Heart left ventricle (tissue), 16 donors: ENCODE results near the gene EIF2AK3. TPM values are rescaled to one million over a fixed set of nuclear protein-coding genes. Genes with fewer than 3 reads are reported as not detected.

Experiments used
- ATAC-seq, 4 donors: fragments of 200-7000 bp; cut with Tn5 transposase; one replicate each; pipeline ENCODE4 v1.9.1; 2020 to 2022; ENCODE audit warnings: moderate library complexity in 4 of 4, mild to moderate bottlenecking in 3 of 4, moderate number of reproducible peaks in 1 of 4
- DNase-seq, 5 donors: peaks; one replicate each; pipeline ENCODE4 v3.0.0-alpha.2; 2020
- H3K27ac ChIP-seq, 12 donors: fragments of 200-600 bp; sonication (generic) in 4 of 12; one replicate each; pipeline versions ENCODE4 v1.5.0 to v1.8.0; 2016 to 2022; ENCODE audit warnings: mild to moderate bottlenecking in 2 of 12
- H3K27me3 ChIP-seq, 9 donors: fragments of 200-600 bp; sonication (generic) in 2 of 9; one replicate each; pipeline versions ENCODE4 v1.5.1 to v1.8.0; 2016 to 2022; ENCODE audit warnings: mild to moderate bottlenecking in 3 of 9
- H3K36me3 ChIP-seq, 9 donors: fragments of 200-600 bp; sonication (generic) in 2 of 9; one replicate each; pipeline versions ENCODE4 v1.5.0 to v1.8.0; 2018 to 2022; ENCODE audit warnings: mild to moderate bottlenecking in 2 of 9
- H3K4me1 ChIP-seq, 12 donors: fragments of 200-600 bp; sonication (generic) in 4 of 12; one replicate each; pipeline versions ENCODE4 v1.5.0 to v1.8.0; 2016 to 2022; ENCODE audit warnings: mild to moderate bottlenecking in 3 of 12
- H3K4me3 ChIP-seq, 12 donors: fragments of 200-600 bp; sonication (generic) in 4 of 12; one replicate each; pipeline versions ENCODE4 v1.5.0 to v1.8.0; 2017 to 2022; ENCODE audit warnings: mild to moderate bottlenecking in 9 of 12, moderate library complexity in 4 of 12
- H3K9me3 ChIP-seq, 12 donors: fragments of 200-600 bp; sonication (generic) in 4 of 12; one replicate each; pipeline versions ENCODE4 v1.5.0 to v1.8.0; 2016 to 2022; ENCODE audit warnings: mild to moderate bottlenecking in 1 of 12
- CTCF ChIP-seq, 12 donors: fragments of 200-600 bp; sonication (generic) in 4 of 12; IDR thresholded peaks; one replicate each; pipeline versions ENCODE4 v1.5.0 to v1.8.0; 2018 to 2022; ENCODE audit warnings: antibody characterized with exemption in 12 of 12, mild to moderate bottlenecking in 5 of 12
- POLR2A ChIP-seq, 2 donors: fragments of 450-650 bp; IDR thresholded peaks; one replicate each; pipeline ENCODE4 v1.6.1; 2017; ENCODE audit warnings: antibody characterized with exemption in 2 of 2, mild to moderate bottlenecking in 2 of 2, moderate library complexity in 2 of 2
- WGBS, 4 donors: extraction: QIAGEN DNeasy Blood & Tissue Kit in 2 of 4; methylation state at CpG; one replicate each; pipeline versions ENCODE4 v1.1.5 to v1.1.7; 2013 to 2018; 5-methylcytosine and 5-hydroxymethylcytosine counted together
- intact Hi-C, 10 donors: fragments of 100-400 bp; cut with DNase I; formaldehyde crosslinking; loops; one replicate each; pipeline versions ENCODE4 v1.11.1 to v1.14.2; 2022
- polyA plus RNA-seq, 2 donors: library from polyadenylated mRNA; stranded (reverse); fragments of 200-250 nt; gene quantifications; one replicate each; pipeline ENCODE4 v1.2.3, GENCODE V29; 2013
- total RNA-seq, 9 donors: library from RNA; depleted of rRNA in 2 of 9; stranded (reverse); fragments of >200 nt in 2 of 9; fragmentation: NEBNext Ultra II Directional in 3 of 9; extraction: Animal tissue kit (Norgen Biotek cat#: 25700) in 3 of 9; gene quantifications; one replicate each; pipeline versions ENCODE4 v1.1.0 to v1.2.4, GENCODE V29; 2016 to 2023
- donor health status: ischemic (EF 13 %, LVEDD 7.1; RV severe dilation, severe dysfunction).
- donor health status: healthy with polysubstance abuse.
- donor health status: DM: no; HTN: yes; CAD: no.
- donor health status: DM: no; HTN: no; CAD: no.
- donor health status: ischemic (EF 25% LVEDD 6.9; RV normal size, moderate dysfunction).
- donor health status: ischemic (EF 25% LVEDD 5.7; RV mildly dilated, moderate dysfunction).
- donor health status: healthy.
- donor health status: DM: yes; HTN: yes; CAD: no.
- donor health status: ischemic (EF 35%, LVEDD 5.7; RV mildly dilated, moderate dysfunction).
- donor health status: nonischemic (EF 11% LVEDD 7.7; RV severe dilation, severe dysfunction).
- donor health status: DM: yes; HTN: yes; CAD: no.
- donor health status: PGD.
- donor health status: ischemic (EF 29% LVEDD 5.4; RV normal size, mild dysfunction).
- donor health status: nonischemic (EF 23%, LVEDD 6.1; RV moderate dilation, normal function).

EIF2AK3 gene
- total and polyA plus RNA-seq, 11 donors, result 2.7 to 29.9 (median 10.9) TPM

GRCh38 chr2:88638123-88638650 is 10.9 kb upstream of the EIF2AK3 start:
- no peaks in the 10 kb centered on the region for H3K36me3 ChIP-seq
- no peak overlapping the region for H3K27ac ChIP-seq
- intact Hi-C loops, result no loop called here

GRCh38 chr2:88637464-88637863 is 10.2 kb upstream of the EIF2AK3 start:
- no peak overlapping the region for H3K27ac ChIP-seq
- H3K4me3 ChIP-seq, result no peak overlapping the region
- TF ChIP-seq CTCF (IDR thresholded peaks at IDR 0.05), result no peak
- TF ChIP-seq POLR2A (IDR thresholded peaks at IDR 0.05), result no peak
- intact Hi-C loops, result no loop called here
- H3K27me3 ChIP-seq, result no peaks in the 10 kb centered on the region
- peaks cover 0 to 5% (median 0%) of the 10 kb centered on the region in 12 donors for H3K9me3 ChIP-seq
- DNase-seq, result no peak
- no peaks in the 10 kb centered on the region for H3K4me1 ChIP-seq
- no peak for ATAC-seq
- WGBS, 4 donors, result 49 to 62% (median 55%) methylated on average over 2 of the region's 2 CpGs
- no peaks in the 10 kb centered on the region for H3K36me3 ChIP-seq

More at GRCh38 chr2:88638123-88638650, 10.9 kb upstream of the EIF2AK3 start:
- Histone ChIP-seq H3K9me3 (peaks cover 0 to 5% (median 0%) of the 10 kb centered on the region in 12 donors), H3K27me3 (no peaks in the 10 kb centered on the region), H3K4me3 (no peak overlapping the region), H3K4me1 (no peaks in the 10 kb centered on the region)
- WGBS, 4 donors, result 57 to 76% (median 66%) methylated on average over 2 of the region's 2 CpGs
- DNase-seq, result no peak
- no peak for TF ChIP-seq CTCF (IDR thresholded peaks at IDR 0.05)
- TF ChIP-seq POLR2A (IDR thresholded peaks at IDR 0.05), result no peak
- no peak for ATAC-seq

- ATAC-seq (no peak), DNase-seq (no peak)
- no peaks in the 10 kb centered on the region for H3K4me1 ChIP-seq
These were observed 8.8 kb upstream of the EIF2AK3 start for GRCh38 chr2:88636026-88636425.

GRCh38 chr2:88632569-88632968 is 5.3 kb upstream of the EIF2AK3 start:
- WGBS, 4 donors, result 90 to 97% (median 95%) methylated on average over 3 of the region's 3 CpGs
- H3K4me1 ChIP-seq, result peaks cover 0 to 12% (median 7%) of the 10 kb centered on the region in 12 donors
- intact Hi-C loops, result loop anchor here in 2 of 10 donors (5.0 kb wide), 1 partner anchor 35 kb away; no protein-coding TSS in a partner anchor
- no peak overlapping the region for H3K27ac ChIP-seq
- H3K36me3 ChIP-seq, result no peaks in the 10 kb centered on the region
- DNase-seq, result no peak
- H3K4me3 ChIP-seq, result no peak overlapping the region
- no peaks in the 10 kb centered on the region for H3K9me3 ChIP-seq
- no peaks in the 10 kb centered on the region for H3K27me3 ChIP-seq
- ATAC-seq, result no peak
- TF ChIP-seq POLR2A (IDR thresholded peaks at IDR 0.05) (no peak), CTCF (IDR thresholded peaks at IDR 0.05) (no peak)

More at GRCh38 chr2:88636026-88636425, 8.8 kb upstream of the EIF2AK3 start:
- TF ChIP-seq POLR2A (IDR thresholded peaks at IDR 0.05), result no peak
- no peak for TF ChIP-seq CTCF (IDR thresholded peaks at IDR 0.05)
- H3K27ac ChIP-seq, result no peak overlapping the region
- peaks cover 0 to 5% (median 0%) of the 10 kb centered on the region in 12 donors for H3K9me3 ChIP-seq
- 93 to 98% (median 95%) methylated on average over 1 of the region's 1 CpG for WGBS, 4 donors
- H3K36me3 ChIP-seq, result no peaks in the 10 kb centered on the region
- intact Hi-C loops, result no loop called here
- H3K27me3 ChIP-seq, result no peaks in the 10 kb centered on the region
- no peak overlapping the region for H3K4me3 ChIP-seq
